ENCODE data around the gene USP49. TPM values are rescaled to one million over a fixed set of nuclear protein-coding genes. Genes with fewer than 3 reads are reported as not detected.
A peak's percentile ranks its signal among the peaks of the same experiment; 100 is the strongest.

USP49 gene
- total and polyA plus RNA-seq, 2 of the 13 experiments (the other 11 are each of a cell fraction or from before 2014, with no cell fraction given), result 2.9 to 4.3 TPM

DNA sequence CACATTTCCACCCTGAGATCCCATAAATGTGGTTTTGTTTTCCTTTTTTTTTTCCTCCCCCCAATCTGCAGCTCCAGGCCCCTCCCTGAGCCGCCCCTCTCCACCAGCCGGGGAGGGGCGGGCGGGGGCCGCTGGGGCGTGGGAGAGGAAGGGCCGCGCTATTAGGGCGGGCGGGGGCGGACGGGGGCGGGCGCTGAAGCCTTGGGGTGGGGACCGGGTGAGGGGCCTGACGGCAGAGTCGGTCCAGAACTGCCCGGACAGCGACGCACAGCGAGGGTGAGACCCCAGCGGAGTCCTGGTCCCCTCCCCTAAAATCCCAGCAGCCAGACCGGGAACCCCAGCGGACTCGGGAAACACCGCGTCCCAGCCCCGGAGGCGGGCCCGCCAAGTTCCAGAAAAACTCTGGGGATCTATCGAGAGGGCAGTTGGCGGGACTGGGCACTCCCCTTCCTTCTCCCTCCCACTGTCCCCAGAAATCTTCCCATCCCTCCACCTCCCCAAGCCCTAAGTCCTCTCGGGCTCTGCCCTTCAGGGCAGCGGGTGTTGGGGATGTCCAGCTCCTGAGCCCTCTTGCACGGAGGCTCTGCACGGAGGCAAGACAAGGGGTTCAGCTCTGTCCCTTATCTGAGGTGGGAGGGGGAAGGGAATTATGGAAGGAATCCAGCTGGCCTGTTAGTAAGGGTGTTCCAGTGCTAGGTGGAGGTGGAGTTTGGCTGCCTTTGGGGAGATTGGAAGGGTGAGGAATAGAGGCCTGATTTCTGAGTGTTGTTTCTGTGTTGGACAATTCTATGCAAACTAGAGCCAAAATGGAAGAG lies 114.4 kb downstream of the USP49 start, which contains the start of gene PRICKLE4 (continued):
- TF ChIP-seq ZNF121 (CRISPR knock-in tag; IDR thresholded peaks at IDR 0.05), result no peak
- TF ChIP-seq HMGA1 (CRISPR knock-in tag; conservative IDR thresholded peaks at IDR 0.05), result no peak
- TF ChIP-seq ZIK1 (CRISPR knock-in tag; IDR thresholded peaks at IDR 0.05; ENCODE audit: borderline replicate concordance, low read depth), result no peak
- 0 out of 2 replicates have a peak, but pooled peaks have one; percentile 26 for TF ChIP-seq ZBTB7B (CRISPR knock-in tag; IDR thresholded peaks at IDR 0.05)
- TF ChIP-seq ZNF232 (CRISPR knock-in tag; IDR thresholded peaks at IDR 0.05; ENCODE audit: borderline replicate concordance), result no peak
- TF ChIP-seq RELA (CRISPR knock-in tag; IDR thresholded peaks at IDR 0.05), result no peak
- TF ChIP-seq MAZ (IDR thresholded peaks at IDR 0.05; ENCODE audit: borderline replicate concordance, low read depth, low read length), result no peak
- TF ChIP-seq MAZ (CRISPR knock-in tag; IDR thresholded peaks at IDR 0.05; ENCODE audit: low read depth), result no peak; the same call in 1 of the 2 replicates
- no peak for TF ChIP-seq ZMYM3 (CRISPR knock-in tag; IDR thresholded peaks at IDR 0.05)
- TF ChIP-seq NONO (IDR thresholded peaks at IDR 0.05), result no peak
- no peak for TF ChIP-seq NONO (CRISPR knock-in tag; conservative IDR thresholded peaks at IDR 0.05)
- TF ChIP-seq ZNF17 (CRISPR knock-in tag; IDR thresholded peaks at IDR 0.05), result no peak
- no peak for TF ChIP-seq ZNF530 (CRISPR knock-in tag; IDR thresholded peaks at IDR 0.05; ENCODE audit: low read depth)
- TF ChIP-seq KLF15 (CRISPR knock-in tag; IDR thresholded peaks at IDR 0.05; ENCODE audit: borderline replicate concordance), result no peak
- 0 out of 2 replicates have a peak, but pooled peaks have one; percentile 22 for TF ChIP-seq ZNF605 (CRISPR knock-in tag; IDR thresholded peaks at IDR 0.05)
- no peak for TF ChIP-seq FOXA1 (IDR thresholded peaks at IDR 0.05)
- no peak for TF ChIP-seq FOXA1 (CRISPR knock-in tag; IDR thresholded peaks at IDR 0.05)
- TF ChIP-seq, protein P1, sequence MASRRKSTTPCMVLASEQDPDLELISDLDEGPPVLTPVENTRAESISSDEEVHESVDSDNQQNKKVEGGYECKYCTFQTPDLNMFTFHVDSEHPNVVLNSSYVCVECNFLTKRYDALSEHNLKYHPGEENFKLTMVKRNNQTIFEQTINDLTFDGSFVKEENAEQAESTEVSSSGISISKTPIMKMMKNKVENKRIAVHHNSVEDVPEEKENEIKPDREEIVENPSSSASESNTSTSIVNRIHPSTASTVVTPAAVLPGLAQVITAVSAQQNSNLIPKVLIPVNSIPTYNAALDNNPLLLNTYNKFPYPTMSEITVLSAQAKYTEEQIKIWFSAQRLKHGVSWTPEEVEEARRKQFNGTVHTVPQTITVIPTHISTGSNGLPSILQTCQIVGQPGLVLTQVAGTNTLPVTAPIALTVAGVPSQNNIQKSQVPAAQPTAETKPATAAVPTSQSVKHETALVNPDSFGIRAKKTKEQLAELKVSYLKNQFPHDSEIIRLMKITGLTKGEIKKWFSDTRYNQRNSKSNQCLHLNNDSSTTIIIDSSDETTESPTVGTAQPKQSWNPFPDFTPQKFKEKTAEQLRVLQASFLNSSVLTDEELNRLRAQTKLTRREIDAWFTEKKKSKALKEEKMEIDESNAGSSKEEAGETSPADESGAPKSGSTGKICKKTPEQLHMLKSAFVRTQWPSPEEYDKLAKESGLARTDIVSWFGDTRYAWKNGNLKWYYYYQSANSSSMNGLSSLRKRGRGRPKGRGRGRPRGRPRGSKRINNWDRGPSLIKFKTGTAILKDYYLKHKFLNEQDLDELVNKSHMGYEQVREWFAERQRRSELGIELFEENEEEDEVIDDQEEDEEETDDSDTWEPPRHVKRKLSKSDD (CRISPR knock-in tag; IDR thresholded peaks at IDR 0.05; ENCODE audit: low read depth), result no peak
- TF ChIP-seq KAT2B (IDR thresholded peaks at IDR 0.05; ENCODE audit: borderline replicate concordance, low read depth, low read length), result no peak
- TF ChIP-seq XBP1 (CRISPR knock-in tag; IDR thresholded peaks at IDR 0.05), result no peak
- no peak for TF ChIP-seq ZFAT (CRISPR knock-in tag; conservative IDR thresholded peaks at IDR 0.05)
- TF ChIP-seq SIN3B (IDR thresholded peaks at IDR 0.05; ENCODE audit: low read length), result no peak
- TF ChIP-seq HNF4G (IDR thresholded peaks at IDR 0.05; ENCODE audit: borderline replicate concordance, low read depth, low read length), result no peak
- TF ChIP-seq HNF4G (CRISPR knock-in tag; IDR thresholded peaks at IDR 0.05; ENCODE audit: borderline replicate concordance, low read depth), result no peak
- TF ChIP-seq SRSF1 (optimal IDR thresholded peaks at IDR 0.05; ENCODE audit: low read depth, low read length), result no peak
- no peak for TF ChIP-seq POLR2G (IDR thresholded peaks at IDR 0.05; ENCODE audit: low read depth, low read length)
